GM18909 (cell line): ENCODE results near the gene GALK2.
"Not testable (repeated sequence)": the region's sequence is repeated elsewhere in the genome, so short reads cannot be mapped to it uniquely, and the experiment has no call there.

Experiments
- ATAC-seq: cut with Tn5 transposase; IDR thresholded peaks from one replicate; pipeline ENCODE4 v1.9.1; 2021; ENCODE audit warnings: mild to moderate bottlenecking; ENCODE audit not compliant: unreplicated experiment, poor library complexity

GALK2 gene

GRCh38 chr15:49315391-49315823 lies 145.4 kb downstream of the GALK2 start:
- ATAC-seq: no peak

- no peak for ATAC-seq
Measured at GRCh38 chr15:49320351-49320750, 150.3 kb downstream of the GALK2 start.

- ATAC-seq: no peak
Measured at GRCh38 chr15:49323207-49323606, 153.2 kb downstream of the GALK2 start.

- no peak for ATAC-seq
Measured at GRCh38 chr15:49327927-49328326, 157.9 kb downstream of the GALK2 start.

GRCh38 chr15:49328941-49329340 lies 158.9 kb downstream of the GALK2 start:
- no peak for ATAC-seq

GRCh38 chr15:49330166-49330565 lies 160.1 kb downstream of the GALK2 start:
- ATAC-seq: no peak

- ATAC-seq: no peak
Measured at GRCh38 chr15:49331442-49331841, 161.4 kb downstream of the GALK2 start.

- no peak for ATAC-seq
Measured at GRCh38 chr15:49331951-49332350, 161.9 kb downstream of the GALK2 start.

- ATAC-seq: no peak
Measured at GRCh38 chr15:49339656-49340055, 169.6 kb downstream of the GALK2 start.

GRCh38 chr15:49343546-49343945 lies 173.5 kb downstream of the GALK2 start:
- ATAC-seq: no peak

- not testable (repeated sequence) for ATAC-seq
Measured at GRCh38 chr15:49354439-49354838, 184.4 kb downstream of the GALK2 start.

- no peak for ATAC-seq
Measured at GRCh38 chr15:49361370-49361769, 191.3 kb downstream of the GALK2 start.

GRCh38 chr15:49366496-49366895 lies 196.4 kb downstream of the GALK2 start:
- ATAC-seq: no peak

- no peak for ATAC-seq
Measured at GRCh38 chr15:49370782-49371181, 200.7 kb downstream of the GALK2 start.

GRCh38 chr15:49372366-49372765 lies 202.3 kb downstream of the GALK2 start:
- ATAC-seq: no peak

GRCh38 chr15:49379996-49380395 lies 209.9 kb downstream of the GALK2 start:
- no peak for ATAC-seq

GRCh38 chr15:49380912-49381311 lies 210.9 kb downstream of the GALK2 start:
- no peak for ATAC-seq
